Testis (tissue), 2 donors: ENCODE measurements around the gene MRPS14.

Experiments used
- CTCF ChIP-seq, 3 experiments: fragments of 450-650 bp in 2 of 3; fragments of 200-600 bp in 1 of 3; sonication (generic) in 1 of 3; IDR thresholded peaks; one replicate each; pipeline ENCODE4 v1.5.1; 2016 to 2019; ENCODE audit warnings: antibody characterized with exemption in 3 of 3, mild to moderate bottlenecking in 2 of 3, moderate library complexity in 1 of 3
- POLR2A ChIP-seq: fragments of 450-650 bp; IDR thresholded peaks from one replicate; pipeline ENCODE4 v1.6.1; 2017; ENCODE audit warnings: antibody characterized with exemption, mild to moderate bottlenecking, moderate library complexity

DNA sequence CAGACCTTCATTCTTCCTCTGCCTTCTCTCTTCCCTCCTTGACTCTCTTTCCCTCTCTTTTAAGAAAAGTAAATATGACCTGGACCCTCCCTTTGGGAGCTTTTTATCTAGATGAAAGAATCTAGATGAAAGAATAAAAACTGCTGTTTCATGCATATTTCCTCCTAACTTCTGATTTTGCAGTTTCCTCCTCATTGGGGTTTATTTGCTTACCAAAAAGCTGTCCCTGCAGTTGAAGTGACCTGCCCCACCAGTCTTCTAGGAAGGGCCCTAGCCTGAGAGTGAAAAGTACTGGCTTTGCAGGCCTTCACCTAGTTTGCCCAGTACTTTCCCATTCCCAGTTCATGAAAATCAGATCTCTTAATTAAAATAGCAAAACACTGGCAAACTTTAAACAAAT lies 51.8 kb downstream of the MRPS14 start:
- TF ChIP-seq CTCF (IDR thresholded peaks at IDR 0.05) = no peak
- TF ChIP-seq POLR2A = no peak
